ENCODE measurements around the gene LPP. TPM values are rescaled to one million over a fixed set of nuclear protein-coding genes. Genes with fewer than 3 reads are reported as not detected.

LPP gene
- total RNA-seq, 2 donors from 2014 or later = 52.7 to 53.4 TPM

DNA sequence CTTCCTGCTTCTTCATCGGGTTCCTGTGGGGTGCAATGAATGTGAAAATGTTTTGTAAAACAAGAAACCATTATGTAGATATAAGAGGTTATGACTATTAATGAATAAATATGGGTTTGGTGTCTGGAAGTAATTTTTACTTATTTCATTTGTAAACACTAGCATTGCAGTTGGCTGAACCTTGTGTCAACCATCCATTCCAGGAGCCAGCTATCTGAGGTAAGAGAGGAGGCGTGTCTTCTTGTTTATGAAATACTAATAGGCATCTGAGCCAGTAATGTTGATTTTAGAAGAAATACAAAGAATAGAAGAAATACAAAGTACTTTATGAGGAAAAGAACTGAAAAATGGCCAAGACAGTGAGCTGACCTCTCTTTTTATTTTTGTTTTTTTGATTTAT is 187.5 kb downstream of the LPP start:
- Mint-ChIP-seq H3K36me3 (peaks cover 0 to 46% of the 10 kb centered on the region in 2 donors), H3K9me3 (peaks cover 0 to 8% of the 10 kb centered on the region in 2 donors), H3K27ac (peak overlapping the region in 1 of 2 donors; percentile 75)
- no peak for ATAC-seq
- DNase-seq (ENCODE audit: low spot score in 2 of 2) = no peak

DNA sequence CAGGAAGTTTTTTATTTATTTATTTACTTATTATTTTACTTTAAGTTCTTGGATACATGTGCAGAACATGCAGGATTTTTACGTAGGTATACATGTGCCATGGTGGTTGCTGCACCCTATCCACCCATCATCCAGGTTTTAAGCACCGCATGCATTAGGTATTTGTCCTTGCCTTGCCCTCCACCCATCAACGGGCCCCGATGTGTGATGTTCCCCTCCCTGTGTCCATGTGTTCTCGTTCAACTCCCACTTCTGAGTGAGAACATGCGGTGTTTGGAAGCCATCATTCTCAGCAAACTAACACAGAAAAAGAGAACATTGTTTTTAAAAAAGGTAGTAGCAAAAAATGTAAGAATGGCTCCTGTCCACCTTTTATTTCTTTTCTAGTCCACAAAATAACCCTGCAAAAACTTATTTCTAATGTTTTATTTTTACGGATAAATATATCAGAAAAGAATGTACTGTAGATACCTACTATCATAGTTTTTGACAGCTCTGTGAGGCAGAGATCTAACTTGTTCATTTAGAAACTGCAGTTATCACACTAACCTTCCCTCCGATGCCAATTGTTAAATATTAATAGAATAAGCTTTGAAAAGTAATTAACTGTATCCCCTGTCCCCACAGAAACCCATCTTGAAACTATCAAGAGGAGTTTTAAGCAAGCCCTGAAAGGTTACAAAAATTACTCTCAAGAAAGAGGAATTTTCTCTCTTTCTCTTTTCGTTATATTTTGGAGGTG is 189.2 kb downstream of the LPP start:
- peaks cover 0 to 37% of the 10 kb centered on the region in 2 donors for H3K36me3 Mint-ChIP-seq
- H3K27ac Mint-ChIP-seq = no peak overlapping the region
- DNase-seq (ENCODE audit: low spot score in 2 of 2) = no peak
- ATAC-seq = no peak
- H3K9me3 Mint-ChIP-seq = peaks cover 0 to 8% of the 10 kb centered on the region in 2 donors

DNA sequence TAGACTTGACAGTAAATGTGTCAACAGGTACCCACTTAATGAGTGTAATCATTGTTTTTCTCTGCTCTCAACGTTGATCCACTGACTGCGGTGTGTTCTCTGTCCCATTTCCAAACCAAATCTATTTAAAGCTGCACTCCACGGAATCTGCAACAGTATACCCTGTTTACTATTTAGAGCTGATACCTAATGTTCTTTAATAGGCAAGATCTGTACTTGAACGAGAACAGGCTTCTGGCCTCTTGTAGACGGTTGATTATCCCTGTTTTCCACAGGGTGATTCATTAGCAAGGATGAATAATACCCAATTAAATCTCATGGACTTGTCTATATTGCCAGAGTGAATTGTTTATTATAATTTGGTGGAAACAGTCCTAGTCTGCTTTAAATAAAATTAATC is 189.9 kb downstream of the LPP start:
- H3K27ac Mint-ChIP-seq = no peak overlapping the region
- no peak for ATAC-seq
- H3K9me3 Mint-ChIP-seq = peaks cover 0 to 8% of the 10 kb centered on the region in 2 donors
- no peak for DNase-seq (ENCODE audit: low spot score in 2 of 2)
- H3K36me3 Mint-ChIP-seq = peaks cover 0 to 31% of the 10 kb centered on the region in 2 donors

DNA sequence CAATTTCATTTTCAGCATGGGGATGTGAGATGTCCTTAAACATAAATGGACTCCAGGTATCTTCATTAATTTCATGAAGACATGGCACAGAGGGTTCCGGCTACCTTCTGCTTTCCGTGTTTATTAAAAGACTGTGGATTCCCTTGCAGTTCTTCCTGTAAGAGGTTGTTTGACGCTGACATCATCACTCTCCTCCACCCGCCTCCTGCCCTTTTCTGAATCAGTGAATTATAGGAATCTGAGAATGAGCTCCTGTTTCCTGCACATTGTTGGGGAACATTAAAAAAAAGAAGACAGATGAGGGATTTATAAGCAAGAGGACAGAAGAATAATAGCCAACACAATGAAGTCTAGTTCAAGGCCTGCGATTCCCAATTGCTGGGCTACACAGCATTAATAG is 191.3 kb downstream of the LPP start:
- H3K36me3 Mint-ChIP-seq = peaks cover 0 to 27% of the 10 kb centered on the region in 2 donors
- H3K9me3 Mint-ChIP-seq = peaks cover 0 to 8% of the 10 kb centered on the region in 2 donors
- no peak overlapping the region for H3K27ac Mint-ChIP-seq
- ATAC-seq (no peak), DNase-seq (ENCODE audit: low spot score in 2 of 2) (no peak)

DNA sequence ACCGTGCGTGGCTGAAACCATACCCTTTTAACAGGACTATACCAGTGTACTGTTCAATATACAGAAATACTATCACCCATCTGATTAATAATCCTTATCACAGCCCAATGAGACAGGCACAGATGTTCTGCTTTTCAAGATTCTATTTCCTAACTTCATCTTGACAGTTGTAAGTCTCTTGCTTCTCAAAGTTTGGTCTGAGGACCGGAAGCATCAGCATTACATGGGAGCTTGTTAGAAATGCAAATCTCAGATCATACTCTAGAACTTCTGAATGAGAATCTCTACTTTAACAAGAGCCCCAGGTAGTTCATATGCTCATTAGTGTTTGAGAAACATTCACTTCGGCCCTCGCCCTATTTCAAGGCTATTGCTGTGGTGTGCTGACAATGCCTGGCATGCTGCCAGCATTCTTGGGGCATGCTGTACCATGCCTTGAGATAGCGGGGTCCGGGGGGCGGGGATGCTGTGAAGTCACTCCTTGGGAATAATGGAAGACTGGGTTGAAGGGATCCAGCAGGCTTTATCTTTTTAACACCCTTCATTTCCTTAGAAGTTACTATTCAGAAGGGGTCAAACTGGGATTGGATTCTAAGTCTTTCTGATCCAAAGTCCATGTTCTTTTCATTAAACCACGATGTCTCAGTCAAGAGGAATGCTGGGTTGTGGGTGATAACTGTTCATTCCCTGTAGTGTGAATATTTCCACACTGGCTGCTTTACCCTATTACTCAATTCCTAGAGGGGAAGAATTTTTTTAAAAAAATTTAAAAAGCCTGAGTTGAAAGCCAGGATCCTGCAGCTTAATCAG is 194.7 kb downstream of the LPP start:
- H3K36me3 Mint-ChIP-seq = peaks cover 6 to 10% of the 10 kb centered on the region in 2 donors
- no peak for ATAC-seq
- H3K9me3 Mint-ChIP-seq = no peaks in the 10 kb centered on the region
- H3K27ac Mint-ChIP-seq = no peak overlapping the region
- DNase-seq (ENCODE audit: low spot score in 2 of 2) = no peak

DNA sequence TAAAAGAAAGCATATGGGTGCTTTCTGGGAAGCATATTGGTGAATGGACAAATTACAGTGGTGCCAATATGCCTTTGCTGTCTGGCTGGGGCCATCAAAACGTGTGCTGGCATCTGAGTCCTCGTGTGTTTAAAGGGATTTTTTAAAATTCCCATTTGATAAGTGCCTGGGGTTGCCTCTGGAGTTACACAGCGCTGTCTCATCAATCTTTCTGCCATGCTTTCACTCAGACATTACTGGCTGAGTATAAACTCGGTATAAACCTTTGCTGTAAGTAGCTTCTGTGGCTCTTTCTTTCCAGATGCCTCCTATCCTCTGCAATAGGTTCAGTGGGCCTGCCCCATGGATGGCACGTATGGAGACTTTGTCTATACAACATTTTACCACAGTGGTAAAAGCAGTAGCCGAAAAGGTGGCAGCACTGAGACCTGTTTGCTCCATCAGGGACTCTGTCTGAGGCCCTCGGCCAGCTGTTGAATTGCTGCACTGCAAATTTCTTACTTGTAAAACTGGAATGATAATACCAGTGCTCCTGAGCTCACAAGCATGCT is 195.5 kb downstream of the LPP start:
- no peak overlapping the region for H3K27ac Mint-ChIP-seq

DNA sequence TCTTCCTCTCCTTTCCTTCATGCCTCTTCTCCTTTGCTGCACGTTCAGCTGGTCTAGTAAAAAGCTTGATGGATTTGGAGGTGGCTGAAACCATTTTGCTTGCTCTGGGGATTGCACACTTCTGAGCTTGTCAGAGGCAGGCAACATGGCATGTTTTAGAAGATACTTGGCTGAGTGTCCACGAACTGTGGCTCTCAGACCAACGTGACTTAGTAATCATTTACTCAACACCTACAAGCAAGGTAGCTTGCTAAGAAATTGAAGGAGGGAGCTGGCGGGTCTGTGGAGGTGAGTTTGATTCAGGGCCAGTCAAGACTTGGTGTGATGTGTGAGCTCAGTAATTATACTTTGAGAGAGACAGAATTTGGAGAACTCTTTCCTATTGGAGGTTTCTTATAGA is 196.0 kb downstream of the LPP start:
- DNase-seq (ENCODE audit: low spot score in 2 of 2) (no peak), ATAC-seq (no peak)
- H3K27ac Mint-ChIP-seq = no peak overlapping the region
- H3K36me3 Mint-ChIP-seq = peaks cover 6 to 7% of the 10 kb centered on the region in 2 donors
- no peaks in the 10 kb centered on the region for H3K9me3 Mint-ChIP-seq

More for the DNA sequence above, 195.5 kb downstream of the LPP start:
- DNase-seq (ENCODE audit: low spot score in 2 of 2) = no peak
- no peak for ATAC-seq
- no peaks in the 10 kb centered on the region for H3K9me3 Mint-ChIP-seq
- H3K36me3 Mint-ChIP-seq = peaks cover 6 to 7% of the 10 kb centered on the region in 2 donors

DNA sequence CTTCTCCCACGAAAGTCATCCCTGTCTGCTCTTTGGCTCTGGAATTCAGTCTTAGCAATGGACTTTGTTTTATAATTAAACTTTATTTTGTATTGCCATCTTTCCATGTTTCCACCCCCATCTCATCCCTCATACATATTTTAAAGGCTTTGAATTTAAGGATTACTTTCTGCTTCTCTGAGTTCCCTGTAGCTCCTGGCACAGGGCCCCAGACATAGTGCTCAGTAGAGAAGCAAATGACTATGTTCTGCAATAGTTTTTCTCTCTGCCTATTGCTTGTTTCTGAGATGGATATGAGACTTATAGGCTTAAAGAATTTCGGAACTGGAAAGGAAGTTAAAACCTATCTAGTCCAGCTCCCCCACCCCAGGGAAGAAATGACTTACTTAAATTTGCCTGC is 197.0 kb downstream of the LPP start:
- no peak for ATAC-seq
- no peak overlapping the region for H3K27ac Mint-ChIP-seq

DNA sequence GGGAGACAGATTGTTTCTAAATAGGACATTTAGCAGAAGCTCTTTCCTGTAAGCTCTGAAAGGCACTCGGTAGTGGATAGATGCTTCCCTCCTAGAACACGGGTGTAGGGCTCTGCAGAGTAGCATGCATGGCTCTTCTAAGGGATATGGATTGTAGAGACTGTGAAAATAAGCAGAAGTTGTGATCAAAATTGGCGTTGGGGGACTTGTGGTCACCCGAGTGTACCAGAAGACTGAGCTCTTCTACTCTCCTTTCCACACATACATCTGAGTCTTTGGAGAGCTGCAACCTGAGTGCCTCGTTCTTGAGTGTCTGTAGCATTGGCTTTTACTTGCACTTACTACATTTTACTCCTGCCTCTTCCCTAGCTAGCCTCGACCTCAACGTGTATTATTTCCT is 197.7 kb downstream of the LPP start:
- H3K36me3 Mint-ChIP-seq = peaks cover 6 to 7% of the 10 kb centered on the region in 2 donors
- no peak for ATAC-seq
- no peak overlapping the region for H3K27ac Mint-ChIP-seq
- no peak for DNase-seq (ENCODE audit: low spot score in 2 of 2)
- H3K9me3 Mint-ChIP-seq = no peaks in the 10 kb centered on the region

More for the DNA sequence above, 197.0 kb downstream of the LPP start:
- Mint-ChIP-seq H3K36me3 (peaks cover 6 to 7% of the 10 kb centered on the region in 2 donors), H3K9me3 (no peaks in the 10 kb centered on the region)
- DNase-seq (ENCODE audit: low spot score in 2 of 2) = no peak

DNA sequence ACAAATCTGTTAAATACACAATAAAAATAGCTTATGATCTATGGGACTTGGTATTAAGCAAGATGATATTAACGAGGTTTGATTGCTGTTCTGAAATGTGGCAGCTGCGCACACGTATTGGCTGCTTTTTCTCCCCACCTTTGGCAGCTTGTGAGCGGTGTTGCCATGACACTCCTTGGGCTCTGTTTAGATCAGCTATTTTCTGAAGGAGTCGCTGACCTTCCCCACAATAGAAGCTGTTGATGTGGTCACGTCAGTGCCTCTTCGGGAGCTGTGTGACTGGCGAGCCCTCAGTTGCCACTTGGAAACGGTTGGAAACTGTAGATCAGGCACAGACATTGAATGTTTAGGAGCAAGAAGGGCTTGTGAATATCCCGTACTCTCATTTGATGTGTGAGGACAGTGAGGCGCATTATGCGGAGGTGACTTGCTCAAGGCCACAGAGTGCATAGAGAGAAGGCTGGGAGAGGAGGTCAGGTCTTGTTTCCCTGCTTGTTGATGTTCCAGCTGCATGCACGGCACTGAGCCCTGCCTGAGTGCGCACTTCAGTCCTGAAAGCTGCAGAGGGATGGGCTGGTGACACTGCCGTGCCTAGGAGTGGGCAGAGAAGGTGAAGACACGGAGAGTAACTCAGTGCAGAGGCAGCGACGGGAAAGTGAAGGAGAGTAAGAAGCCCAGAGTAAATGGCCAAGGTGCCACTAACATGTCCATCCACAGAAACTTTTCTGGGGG is 198.4 kb downstream of the LPP start:
- DNase-seq (ENCODE audit: low spot score in 2 of 2) (no peak), ATAC-seq (no peak)
- Mint-ChIP-seq H3K36me3 (peaks cover 5 to 6% of the 10 kb centered on the region in 2 donors), H3K27ac (no peak overlapping the region), H3K9me3 (no peaks in the 10 kb centered on the region)

DNA sequence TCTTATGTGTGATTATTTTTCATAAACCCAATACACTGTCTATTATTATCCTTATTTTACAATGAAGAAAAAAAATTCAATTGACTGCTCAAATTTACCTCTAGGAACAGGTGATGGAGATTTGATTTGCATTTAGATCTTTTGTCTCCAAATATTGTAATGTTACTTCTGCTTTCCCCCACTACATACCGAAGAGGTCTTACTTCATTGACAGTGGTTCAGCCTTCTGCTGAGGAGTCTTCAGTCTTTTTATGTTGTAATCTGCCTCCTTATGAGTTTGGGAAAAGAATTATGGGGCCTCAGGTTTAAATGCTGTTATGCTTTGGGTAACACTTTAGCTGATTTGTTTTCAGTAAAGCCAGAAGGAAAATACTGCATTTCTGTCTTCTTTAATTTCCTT is 199.5 kb downstream of the LPP start:
- Mint-ChIP-seq H3K27ac (no peak overlapping the region), H3K36me3 (peaks cover 0 to 6% of the 10 kb centered on the region in 2 donors), H3K9me3 (no peaks in the 10 kb centered on the region)
- DNase-seq (ENCODE audit: low spot score in 2 of 2) (no peak), ATAC-seq (no peak)

DNA sequence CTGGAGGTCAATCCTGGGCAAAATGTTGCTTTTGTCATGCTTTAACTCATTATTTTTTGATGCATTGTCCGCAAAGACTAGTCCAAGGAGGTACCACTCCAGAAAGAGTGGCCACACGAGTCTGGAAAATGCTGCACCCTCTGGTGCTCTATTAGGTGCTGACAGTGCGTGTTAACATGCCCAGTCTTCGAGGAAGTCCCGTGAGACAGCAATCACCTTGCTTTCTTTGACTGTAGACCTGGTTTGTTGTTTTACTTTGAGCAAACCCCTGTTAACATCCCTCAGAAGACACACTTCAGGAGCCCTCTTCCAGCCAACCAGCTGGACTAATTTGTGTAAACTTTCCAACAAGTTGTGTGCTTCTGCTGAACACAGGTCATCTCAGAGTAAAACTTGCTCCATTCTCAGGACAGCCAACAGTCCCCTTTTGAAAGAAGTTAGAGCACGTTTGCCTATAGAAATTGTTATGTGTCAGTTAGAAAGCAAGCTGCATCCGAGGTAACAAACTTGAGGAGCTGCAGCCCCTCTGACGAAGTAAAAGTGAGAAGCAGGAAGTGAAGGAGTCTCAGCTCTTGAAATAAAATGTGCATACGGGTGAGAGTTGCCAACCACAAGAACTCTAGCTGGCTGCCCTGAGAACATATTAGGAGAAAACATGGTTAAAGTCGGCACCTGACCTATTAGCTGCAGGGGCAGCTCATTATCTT is 205.0 kb downstream of the LPP start:
- DNase-seq (ENCODE audit: low spot score in 2 of 2) = peak in 1 of 2 donors; percentile 22

DNA sequence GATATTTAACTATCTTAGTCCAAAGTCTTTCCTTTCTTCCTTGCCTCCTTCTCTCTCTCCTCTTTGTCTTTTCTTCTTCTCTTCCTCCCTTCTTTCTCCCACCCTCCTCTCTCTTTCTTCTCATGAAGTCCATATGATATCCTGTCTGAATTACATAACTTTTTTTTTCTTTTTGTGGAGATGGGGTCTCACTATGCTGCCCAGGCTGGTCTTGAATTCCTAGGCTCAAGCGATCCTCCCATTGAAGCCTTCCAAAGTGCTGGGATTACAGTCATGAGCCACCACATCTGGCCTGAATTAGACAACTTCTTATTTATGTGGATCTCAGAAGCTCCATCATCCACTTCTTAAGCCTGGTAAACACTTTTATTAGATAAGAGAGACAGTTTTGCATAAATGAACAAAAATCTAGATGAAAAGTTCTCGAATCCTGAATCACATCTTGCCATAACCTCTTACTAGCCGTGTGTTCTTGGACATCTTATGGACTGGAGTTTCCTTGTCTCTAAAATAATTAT is 206.5 kb downstream of the LPP start:
- ATAC-seq (no peak), DNase-seq (ENCODE audit: low spot score in 2 of 2) (no peak)
- H3K36me3 Mint-ChIP-seq = peaks cover 0 to 11% of the 10 kb centered on the region in 2 donors
- no peaks in the 10 kb centered on the region for H3K9me3 Mint-ChIP-seq
- peak overlapping the region in 1 of 2 donors; percentile 83 for H3K27ac Mint-ChIP-seq

More for the DNA sequence above, 205.0 kb downstream of the LPP start:
- peak; percentile 69 to 71 for ATAC-seq
- no peaks in the 10 kb centered on the region for H3K9me3 Mint-ChIP-seq
- H3K36me3 Mint-ChIP-seq = peaks cover 0 to 11% of the 10 kb centered on the region in 2 donors
- H3K27ac Mint-ChIP-seq = peak overlapping the region in 1 of 2 donors; percentile 51

DNA sequence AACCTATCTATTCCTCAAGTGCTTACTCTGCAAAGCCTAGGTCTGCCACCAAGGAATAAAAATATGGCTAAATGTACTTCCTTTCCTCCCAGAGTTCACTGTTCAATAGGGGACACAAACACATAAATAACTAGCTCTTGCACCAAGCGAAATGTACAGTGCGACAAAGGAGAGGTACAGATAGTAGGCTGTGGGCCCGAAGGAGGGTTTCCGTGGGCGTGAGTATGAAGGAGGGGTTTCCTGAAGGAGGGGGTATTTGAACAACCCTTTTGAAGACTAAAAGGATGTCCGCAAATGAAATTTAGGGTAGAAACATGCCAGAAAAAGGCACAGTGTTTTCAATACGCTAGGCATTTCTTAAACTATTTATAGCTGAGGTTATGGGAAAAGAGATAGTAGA is 207.9 kb downstream of the LPP start:
- H3K27ac Mint-ChIP-seq = peak overlapping the region in 1 of 2 donors; percentile 17
- no peaks in the 10 kb centered on the region for H3K9me3 Mint-ChIP-seq
- H3K36me3 Mint-ChIP-seq = peaks cover 0 to 11% of the 10 kb centered on the region in 2 donors
- DNase-seq (ENCODE audit: low spot score in 2 of 2) (no peak), ATAC-seq (no peak)

DNA sequence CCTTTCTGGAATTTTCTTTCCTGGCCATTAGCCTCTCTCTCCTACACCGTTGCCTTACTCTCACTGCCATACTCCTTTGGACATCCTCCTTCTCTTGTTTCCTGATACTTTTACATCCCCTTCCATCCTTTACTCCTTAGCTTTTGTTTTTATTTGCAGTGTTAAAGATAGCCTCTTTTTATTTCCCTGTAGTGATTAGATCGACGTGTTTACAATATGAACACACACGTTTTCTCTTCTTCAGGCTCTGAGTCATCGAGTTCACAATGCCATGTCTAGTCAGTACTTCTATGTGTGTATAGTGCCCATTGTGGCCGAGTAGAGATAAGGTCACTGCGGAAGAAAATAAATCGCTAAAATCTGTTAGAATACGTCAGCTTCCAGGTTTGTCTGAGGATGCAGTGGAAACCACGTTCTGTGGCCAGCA is 208.5 kb downstream of the LPP start:
- Mint-ChIP-seq H3K9me3 (no peaks in the 10 kb centered on the region), H3K27ac (peak overlapping the region in 1 of 2 donors; percentile 17), H3K36me3 (peaks cover 0 to 11% of the 10 kb centered on the region in 2 donors)
- DNase-seq (ENCODE audit: low spot score in 2 of 2) (no peak), ATAC-seq (peak; percentile 44 to 47)

DNA sequence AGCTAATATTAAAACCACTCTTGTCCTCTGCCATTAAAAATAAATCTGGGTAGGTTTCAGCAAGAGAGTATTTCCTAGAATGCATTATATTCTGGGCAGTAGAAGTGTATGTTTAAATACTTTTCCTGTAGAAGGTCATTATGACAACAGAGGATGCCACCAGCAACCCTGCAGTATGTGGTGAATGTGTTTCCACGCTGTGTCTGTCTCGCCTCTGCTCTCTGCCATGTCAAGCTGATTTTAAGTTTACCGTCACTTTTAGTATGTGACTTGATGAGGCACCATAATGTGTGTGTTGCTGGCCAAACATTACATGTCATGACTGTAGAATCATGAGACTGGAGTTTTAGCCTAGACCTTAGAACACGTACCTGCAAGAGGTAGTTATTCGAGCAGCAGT is 211.2 kb downstream of the LPP start:
- DNase-seq (ENCODE audit: low spot score in 2 of 2) (no peak), ATAC-seq (no peak)
- Mint-ChIP-seq H3K9me3 (no peaks in the 10 kb centered on the region), H3K36me3 (peaks cover 0 to 11% of the 10 kb centered on the region in 2 donors), H3K27ac (no peak overlapping the region)

Measured in activated naive CD4-positive, alpha-beta T cell treated with anti-CD3 and anti-CD28 coated beads, Interleukin-2, amount 50 U/mL, for 72 hours (primary cell).